Muscle of arm (tissue), 12 donors: ENCODE results near the gene PRR33. TPM values are rescaled to one million over a fixed set of nuclear protein-coding genes. Genes with fewer than 3 reads are reported as not detected.

Experiments used
- DNase-seq: peaks from one replicate; pipeline ENCODE4 v3.0.0-alpha.2; 2013
- polyA plus RNA-seq, 12 donors: library from polyadenylated mRNA; unstranded; fragments of 120-200 nt; gene quantifications; one replicate each; pipeline ENCODE4 v1.2.1, GENCODE V29; 2013; ENCODE audit not compliant: insufficient read length in 12 of 12

Gene PRR33
- polyA plus RNA-seq, 12 donors: 1.1 to 6.9 (median 2.9) TPM; not detected in 2

DNA sequence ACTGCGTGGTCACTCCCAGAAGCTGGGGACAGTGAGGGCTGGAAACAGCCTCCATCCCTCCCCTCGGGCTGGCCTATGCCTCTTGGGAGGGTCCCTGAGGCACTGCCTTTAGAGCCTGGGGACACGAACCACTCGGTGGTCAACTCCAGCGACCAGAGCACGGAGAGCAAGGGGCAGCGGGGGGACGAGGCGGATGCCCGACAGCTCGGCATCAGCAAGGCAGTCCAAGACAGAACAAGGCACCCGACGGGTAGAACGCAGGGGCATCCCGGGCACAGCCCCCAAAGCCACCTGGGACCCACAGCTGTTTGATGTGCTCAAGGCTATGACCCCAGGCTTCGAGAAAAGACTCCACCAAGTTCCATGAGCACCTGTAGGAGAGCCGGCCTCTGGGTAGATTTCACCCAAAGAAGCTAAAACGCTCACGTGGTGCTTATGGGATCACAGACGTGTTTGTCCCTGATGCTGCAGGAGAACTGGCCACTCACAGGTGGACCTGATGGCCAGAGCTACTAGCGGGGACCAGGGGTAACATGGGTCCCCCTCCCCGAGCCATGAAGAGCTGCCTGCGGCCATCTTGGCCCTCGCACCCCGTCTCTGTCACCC is 39.3 kb downstream of the PRR33 start:
- DNase-seq: no peak

DNA sequence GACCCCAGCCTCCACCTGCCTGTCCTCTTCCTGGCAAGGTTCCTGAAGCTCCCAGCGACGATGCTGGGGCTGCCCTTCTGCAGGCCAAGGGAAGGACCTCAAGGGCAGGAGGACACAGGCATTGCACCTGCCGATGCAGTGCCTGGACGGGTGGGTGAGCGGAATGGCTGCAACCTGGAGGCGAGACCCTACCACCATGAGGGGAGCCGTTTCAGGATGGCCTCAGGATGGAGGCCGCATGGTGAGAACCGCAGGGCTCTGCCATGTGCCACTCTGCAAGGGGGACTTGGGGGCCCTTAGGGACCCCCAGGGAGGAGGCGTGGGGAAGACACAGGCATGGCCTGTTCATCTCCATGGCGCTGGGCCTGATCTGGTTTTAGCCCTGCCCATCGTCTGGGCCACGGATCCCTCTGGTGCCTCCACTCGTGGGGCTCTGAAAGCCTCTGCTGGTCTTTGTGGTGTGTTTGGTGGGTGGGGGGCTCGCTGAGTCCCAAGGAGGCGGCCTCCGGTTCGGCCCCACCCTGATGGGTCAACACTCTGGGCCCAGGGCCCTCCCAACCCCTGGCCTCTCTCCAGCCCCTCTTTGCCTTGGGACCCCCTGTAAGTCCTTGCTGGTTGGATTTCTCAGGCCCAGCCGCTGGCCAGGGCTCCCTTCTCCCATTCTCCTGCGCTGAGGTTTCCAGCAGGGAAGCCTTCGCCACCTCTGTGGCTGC is 40.1 kb downstream of the PRR33 start:
- no peak for DNase-seq

DNA sequence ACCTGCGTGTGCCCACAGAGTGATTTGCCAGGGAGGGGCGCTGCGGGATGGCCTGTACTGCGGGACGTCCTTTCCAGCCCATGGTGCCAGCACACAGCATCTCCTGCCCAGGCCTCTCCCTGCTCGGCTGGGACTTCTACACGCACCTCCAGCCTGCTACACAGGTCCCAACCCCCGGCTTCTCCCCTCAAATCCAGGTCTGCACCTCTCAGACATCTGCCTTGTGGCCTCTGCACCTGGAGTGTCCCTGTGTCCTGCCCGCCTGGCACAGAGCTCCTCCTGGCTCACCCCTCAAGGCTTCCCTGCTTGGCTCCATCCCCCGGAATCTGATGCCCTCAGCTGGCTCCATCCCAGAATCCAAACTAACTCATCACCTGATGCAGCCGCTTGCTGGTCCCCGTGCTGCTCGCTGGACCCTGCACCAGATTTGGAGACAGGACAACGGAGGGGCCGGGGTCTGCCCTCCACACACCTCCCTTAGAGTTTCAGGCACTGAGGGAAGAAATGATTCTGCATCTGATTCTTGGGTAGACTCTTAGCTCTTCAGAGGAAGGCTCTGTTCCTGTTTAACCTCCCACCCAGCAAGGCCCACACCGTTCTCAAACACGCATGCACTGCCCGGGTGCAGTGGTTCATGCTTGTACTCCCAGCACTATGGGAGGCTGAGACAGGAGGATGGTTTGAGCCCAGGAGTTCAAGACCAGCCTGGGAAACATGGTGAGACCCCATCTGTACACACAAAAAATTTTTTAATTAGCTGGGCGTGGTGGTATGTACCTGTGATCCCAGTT is 42.9 kb downstream of the PRR33 start:
- no peak for DNase-seq

GRCh38 chr11:1847926-1848639 is 43.6 kb downstream of the PRR33 start:
- DNase-seq: no peak

GRCh38 chr11:1847006-1847735 is 44.5 kb downstream of the PRR33 start:
- no peak for DNase-seq

DNA sequence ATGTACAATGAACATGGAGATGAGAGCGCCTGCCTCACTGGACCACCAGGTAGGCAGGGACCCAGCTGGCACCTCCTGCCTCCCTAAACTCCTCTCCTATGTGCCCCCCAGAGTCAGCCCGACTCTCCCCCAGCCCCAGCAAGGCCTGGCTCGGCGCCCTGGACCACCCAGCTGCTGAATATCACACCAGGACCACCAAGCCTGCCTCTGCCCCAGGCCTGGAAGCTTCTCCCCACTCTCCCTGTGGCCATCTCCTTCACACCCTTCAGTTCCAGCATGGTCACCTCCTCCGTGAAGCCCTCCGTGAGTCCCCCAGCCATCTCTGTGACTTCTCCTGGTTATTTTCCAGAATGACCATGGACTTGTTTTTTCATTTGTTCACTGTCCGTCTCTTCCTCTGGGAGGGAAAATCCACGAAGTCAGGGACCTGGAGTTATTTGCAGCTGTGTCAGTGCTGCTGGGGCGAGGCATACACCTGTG is 45.2 kb downstream of the PRR33 start:
- DNase-seq: no peak

DNA sequence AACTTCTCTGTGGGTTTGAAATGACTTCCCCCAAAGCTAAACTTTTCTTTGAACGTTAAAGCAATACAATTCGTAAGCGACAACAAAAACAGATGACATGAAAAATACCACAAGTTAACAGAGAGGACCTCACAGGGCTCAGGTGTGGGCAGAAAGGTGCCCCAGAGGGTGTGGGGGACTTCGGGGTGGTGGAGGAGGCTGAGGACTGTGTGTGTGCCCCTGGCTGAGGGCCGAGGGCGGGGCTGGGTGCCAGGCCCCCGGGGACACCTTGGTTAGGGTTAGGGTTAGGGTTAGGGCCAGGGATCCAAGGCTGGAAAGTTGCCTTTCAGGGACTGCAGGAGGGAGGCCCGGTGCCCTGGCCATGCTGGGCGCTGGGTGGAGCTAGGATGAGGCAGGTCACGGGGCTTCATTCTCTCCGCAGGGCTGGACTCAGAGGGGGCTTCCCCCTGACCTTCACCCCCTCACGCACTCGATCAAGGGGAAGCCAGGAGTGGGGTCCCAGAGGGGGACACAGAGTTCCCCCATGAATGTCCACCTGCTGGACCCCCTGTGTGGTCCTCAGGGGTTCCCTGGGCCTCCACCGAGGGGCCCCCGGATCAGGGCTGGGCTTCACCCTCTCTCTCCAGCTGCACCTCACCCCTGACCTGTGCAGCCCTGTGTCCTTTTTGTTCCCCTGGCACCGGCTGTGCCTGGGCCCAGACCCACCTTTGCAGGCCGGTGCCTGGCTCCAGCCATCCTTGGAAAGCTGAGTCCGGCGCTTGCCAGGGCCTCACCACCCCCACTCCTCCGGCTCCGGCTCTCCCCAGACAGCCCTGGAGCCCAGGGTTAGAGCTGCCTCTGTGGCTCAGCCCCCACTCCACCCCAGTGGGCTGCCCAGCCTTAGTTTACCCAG is 45.9 kb downstream of the PRR33 start:
- DNase-seq: no peak

GRCh38 chr11:1845095-1845429 is 46.6 kb downstream of the PRR33 start:
- DNase-seq: no peak

- DNase-seq: no peak
Observed at GRCh38 chr11:1844221-1845094, 47.2 kb downstream of the PRR33 start.

- DNase-seq: no peak
Observed at GRCh38 chr11:1843796-1844195, 47.9 kb downstream of the PRR33 start.

DNA sequence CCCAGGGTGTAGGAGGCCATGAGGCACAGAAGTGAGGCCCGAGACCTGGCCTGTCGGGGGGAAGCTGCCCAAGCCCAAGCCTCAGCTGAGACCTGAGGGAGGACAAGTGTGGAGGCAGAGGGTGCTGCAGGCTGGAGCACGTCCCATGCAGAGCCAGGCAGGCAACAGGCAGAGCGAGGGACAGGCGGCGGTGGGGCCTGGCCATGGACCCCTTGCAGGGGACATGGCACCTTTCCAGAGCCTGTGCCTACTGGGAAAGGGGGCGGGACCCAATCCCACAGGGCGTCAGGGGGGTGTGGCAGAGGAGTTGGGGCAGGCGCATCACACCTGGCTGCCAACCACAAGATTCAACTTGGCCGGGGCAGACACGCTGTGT is 48.6 kb downstream of the PRR33 start:
- DNase-seq: no peak

- no peak for DNase-seq
Observed at GRCh38 chr11:1842149-1843097, 49.3 kb downstream of the PRR33 start.

DNA sequence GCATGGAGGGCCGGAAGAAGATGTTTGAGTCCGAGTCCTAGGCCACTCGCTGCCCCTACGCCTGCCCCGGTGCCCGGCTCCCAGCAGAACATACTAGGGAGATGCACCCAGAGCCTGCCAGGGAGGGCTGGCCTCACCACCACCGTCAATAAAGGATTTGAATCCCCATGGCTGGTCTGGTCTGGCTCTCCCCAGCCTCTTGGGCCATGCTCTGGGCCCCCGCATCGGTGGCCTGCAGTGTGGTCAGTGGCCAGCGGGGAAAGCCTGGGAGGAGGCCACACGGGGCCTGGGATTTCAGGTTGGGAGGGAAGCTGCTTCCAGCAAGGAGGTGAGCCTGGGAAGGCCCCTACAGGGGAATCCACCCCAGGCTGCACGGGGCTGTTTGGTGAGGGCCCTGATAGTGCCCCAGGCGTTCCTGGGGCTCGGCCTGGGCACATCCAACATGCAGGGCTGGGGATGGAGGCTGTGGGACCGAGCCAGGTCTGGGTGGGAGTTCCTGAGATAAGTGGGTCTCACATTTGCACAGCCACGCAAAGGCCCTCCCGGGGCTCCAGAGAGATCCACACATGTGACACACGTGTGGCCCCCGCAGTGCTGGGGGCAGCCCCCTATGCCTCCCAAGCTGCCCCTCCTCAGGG is 50.1 kb downstream of the PRR33 start:
- no peak for DNase-seq

GRCh38 chr11:1840780-1841480 is 50.8 kb downstream of the PRR33 start:
- no peak for DNase-seq

GRCh38 chr11:1839924-1840779 is 51.5 kb downstream of the PRR33 start:
- DNase-seq: no peak
